SK-N-SH treated with all-trans-retinoic acid at 6 μM for 48 hours (cell line): Measurements from ENCODE around the gene GRK4.

ENCODE experiments used
- ARNTL ChIP-seq: fragments of 450-650 bp; formaldehyde crosslinking; IDR thresholded peaks from 2 replicates; pipeline ENCODE4 v1.5.0; 2020; ENCODE audit warnings: low read depth, mild to moderate bottlenecking, moderate library complexity, borderline replicate concordance
- CSRNP3 ChIP-seq: fragments of 250-450 bp; sonication (Bioruptor Pico); IDR thresholded peaks from 2 replicates; pipeline ENCODE4 v1.5.1; 2021; ENCODE audit warnings: mild to moderate bottlenecking, moderate library complexity
- OSR1 ChIP-seq: fragments of 250-450 bp; sonication (Bioruptor Pico); IDR thresholded peaks from 2 replicates; pipeline ENCODE4 v1.8.0; 2022; ENCODE audit warnings: moderate library complexity, mild to moderate bottlenecking, inconsistent platforms
- ZC3H10 ChIP-seq: fragments of 250-450 bp; sonication (Bioruptor Pico); IDR thresholded peaks from 2 replicates; pipeline ENCODE4 v1.5.1; 2021; ENCODE audit warnings: mild to moderate bottlenecking, moderate library complexity
- ZFP3 ChIP-seq: fragments of 250-450 bp; sonication (Bioruptor Pico); IDR thresholded peaks from 2 replicates; pipeline ENCODE4 v1.5.0; 2020; ENCODE audit warnings: mild to moderate bottlenecking, moderate library complexity
- TF ChIP-seq, protein P1 (sequence below): fragments of 250-450 bp; sonication (Bioruptor Pico); IDR thresholded peaks from 2 replicates; pipeline ENCODE4 v1.8.0; 2020; ENCODE audit warnings: mild to moderate bottlenecking, moderate library complexity, borderline replicate concordance

GRCh38 chr4:3021127-3021526, 57.8 kb downstream of the GRK4 start:
- TF ChIP-seq, protein P1, sequence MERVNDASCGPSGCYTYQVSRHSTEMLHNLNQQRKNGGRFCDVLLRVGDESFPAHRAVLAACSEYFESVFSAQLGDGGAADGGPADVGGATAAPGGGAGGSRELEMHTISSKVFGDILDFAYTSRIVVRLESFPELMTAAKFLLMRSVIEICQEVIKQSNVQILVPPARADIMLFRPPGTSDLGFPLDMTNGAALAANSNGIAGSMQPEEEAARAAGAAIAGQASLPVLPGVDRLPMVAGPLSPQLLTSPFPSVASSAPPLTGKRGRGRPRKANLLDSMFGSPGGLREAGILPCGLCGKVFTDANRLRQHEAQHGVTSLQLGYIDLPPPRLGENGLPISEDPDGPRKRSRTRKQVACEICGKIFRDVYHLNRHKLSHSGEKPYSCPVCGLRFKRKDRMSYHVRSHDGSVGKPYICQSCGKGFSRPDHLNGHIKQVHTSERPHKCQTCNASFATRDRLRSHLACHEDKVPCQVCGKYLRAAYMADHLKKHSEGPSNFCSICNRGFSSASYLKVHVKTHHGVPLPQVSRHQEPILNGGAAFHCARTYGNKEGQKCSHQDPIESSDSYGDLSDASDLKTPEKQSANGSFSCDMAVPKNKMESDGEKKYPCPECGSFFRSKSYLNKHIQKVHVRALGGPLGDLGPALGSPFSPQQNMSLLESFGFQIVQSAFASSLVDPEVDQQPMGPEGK = no peak
- TF ChIP-seq ZFP3 (CRISPR knock-in tag) (no peak), ZC3H10 (CRISPR knock-in tag) (no peak), OSR1 (CRISPR knock-in tag) (no peak), ARNTL (CRISPR knock-in tag) (no peak), CSRNP3 (CRISPR knock-in tag) (no peak)
